GM19372 (cell line): ENCODE results near the gene PPP4R3B.

Experiments used
- ATAC-seq: cut with Tn5 transposase; IDR thresholded peaks from one replicate; pipeline ENCODE4 v1.9.1; 2021; ENCODE audit warnings: mild to moderate bottlenecking, low read depth, moderate library complexity; ENCODE audit not compliant: unreplicated experiment

The PPP4R3B gene

DNA sequence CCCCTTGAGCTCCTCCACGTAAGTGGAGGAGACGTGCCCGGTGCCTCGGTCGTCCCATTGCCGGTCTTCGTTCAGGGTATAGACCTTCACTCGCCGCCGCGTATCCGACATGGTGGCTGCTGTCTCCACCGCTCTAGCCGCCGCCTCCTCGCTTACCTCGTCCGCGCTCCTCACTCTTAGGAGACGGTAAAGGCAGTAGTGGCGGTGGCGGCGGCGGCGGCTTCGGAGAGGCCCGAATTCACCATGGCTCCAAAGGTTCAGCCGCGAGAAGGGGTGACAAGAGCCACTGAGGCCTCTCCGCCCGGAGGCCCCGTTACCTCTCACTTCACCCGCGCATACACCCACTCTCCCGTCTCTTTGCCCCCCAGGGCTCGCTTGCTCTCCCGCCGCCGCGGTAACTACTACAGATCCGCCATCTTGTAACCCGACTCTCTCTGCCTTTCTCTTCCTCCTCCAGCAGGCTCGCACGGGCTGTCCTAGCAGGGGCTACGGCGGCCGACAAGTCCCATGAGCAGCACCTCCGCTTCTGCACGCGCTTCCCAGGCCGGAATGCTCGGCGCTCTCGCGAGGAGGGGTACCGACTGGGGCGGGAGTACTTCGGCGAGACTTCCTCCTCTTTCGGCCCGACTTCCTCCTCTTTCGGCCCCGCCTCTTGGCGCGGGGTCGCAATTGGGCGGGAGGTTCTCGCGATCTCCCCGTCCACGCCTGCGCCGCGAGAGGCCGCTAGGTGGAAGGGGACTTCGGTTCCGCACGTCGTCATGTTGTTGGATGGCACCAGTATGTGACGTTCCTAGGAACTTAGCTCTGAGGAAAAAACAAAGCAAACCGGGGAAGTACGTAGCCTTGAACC is at the start of gene PPP4R3B:
Gene PPP4R3B (minus strand): TSS at position 448 of the 850 bp plus-strand sequence. CDS start 337 bp downstream, at position 111.
- ATAC-seq = peak; percentile 83

GRCh38 chr2:55653255-55653654 is 35.8 kb upstream of the PPP4R3B start:
- ATAC-seq = no peak

GRCh38 chr2:55649211-55649610 is 31.8 kb upstream of the PPP4R3B start:
- no peak for ATAC-seq

DNA sequence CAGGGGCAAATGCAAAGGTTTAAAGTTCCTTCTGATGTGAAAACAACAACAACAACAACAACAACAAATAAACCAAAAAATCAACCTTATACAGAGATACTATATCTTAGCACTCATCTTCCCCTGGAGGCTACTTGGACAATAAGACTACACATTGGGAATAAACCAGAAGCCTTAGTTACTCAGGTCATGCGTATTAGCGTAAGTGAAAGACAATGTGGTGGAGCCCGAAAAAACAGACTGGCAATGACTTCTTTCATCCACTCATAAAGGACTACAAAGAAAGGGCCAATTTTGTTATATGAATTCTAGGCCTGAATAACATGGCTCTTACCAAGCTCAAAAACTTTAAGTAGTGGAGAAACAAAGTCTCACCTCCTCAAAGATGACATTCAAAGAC is 19.4 kb upstream of the PPP4R3B start:
- no peak for ATAC-seq

- ATAC-seq = no peak
Measured at GRCh38 chr2:55628931-55629330, 11.5 kb upstream of the PPP4R3B start.

DNA sequence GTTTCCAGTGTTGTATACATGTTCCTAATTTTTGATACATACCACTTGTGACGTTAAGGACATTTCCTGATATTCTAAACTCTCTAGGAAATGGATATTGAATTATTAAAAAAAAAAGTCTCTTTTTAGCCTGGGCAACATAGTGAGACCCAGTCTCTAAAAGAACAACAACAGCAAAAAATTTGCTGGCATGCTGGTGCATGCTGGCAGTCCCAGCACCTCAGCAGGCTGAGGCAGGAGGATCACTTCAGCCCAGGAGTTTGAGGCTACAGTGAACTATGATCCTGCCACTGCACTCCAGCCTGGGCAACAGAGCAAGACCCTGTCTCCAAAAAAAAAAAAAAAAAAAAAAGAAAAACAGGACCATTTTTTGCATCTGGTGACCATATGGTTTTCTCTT is 10.5 kb upstream of the PPP4R3B start:
- no peak for ATAC-seq

DNA sequence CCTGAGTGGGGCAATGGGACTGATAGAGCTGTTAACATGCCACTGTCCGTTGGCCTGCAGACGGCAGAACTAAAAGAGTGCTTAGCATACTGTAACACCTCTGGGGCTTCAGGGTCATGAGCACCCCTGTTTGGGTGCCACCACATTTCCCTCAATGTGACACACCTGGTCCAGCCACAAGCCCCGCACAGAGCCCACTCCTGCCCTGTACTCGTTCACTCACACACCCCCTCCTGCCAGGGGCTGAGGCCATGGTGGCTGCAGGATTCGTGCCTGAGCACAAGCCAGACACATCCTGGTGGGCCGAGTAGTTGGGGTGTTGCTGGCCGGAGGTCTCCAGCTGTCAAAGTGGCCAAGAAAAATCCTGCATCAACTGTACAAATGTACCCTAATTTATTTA is 4.4 kb upstream of the PPP4R3B start:
- ATAC-seq = no peak

- ATAC-seq = no peak
Measured at GRCh38 chr2:55620123-55620779, 2.8 kb upstream of the PPP4R3B start.

DNA sequence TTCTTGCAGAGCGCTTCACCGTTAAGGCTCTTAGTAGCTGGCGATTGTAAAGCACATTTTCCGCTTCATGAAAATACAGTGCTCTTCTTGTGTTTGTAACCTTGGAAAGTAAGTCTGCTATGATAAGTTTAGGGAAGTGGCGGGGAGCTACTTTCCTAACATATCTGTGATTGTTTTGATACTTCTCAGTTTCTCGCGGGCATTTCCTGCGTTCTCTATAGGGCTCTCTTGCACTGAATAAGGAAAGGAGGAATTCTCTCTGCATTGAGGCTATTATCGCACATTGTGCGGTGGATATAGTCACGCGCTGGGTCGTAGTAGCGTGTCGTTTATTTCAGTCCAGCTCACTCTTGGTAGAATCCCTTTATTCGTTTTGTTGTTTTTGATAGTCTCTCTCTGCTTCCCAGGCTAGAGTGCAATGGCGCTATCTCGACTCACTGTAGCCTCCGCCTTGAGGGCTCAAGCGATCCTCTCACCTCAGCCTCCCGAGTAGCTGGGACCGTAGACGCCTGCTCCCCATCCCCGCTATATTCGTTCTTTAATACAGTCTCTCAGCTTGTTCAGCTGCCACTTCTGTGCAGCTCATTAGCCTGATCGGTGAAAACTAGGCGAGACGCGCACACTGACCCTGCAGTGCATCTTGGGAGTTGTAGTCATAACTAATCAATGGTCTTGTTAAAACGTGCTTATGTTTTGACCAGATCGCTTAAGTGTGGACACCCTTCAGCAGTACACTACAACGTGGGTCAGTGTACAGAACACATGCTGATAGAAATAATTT is 1.0 kb upstream of the PPP4R3B start:
- ATAC-seq = peak; percentile 34

- no peak for ATAC-seq
Measured at GRCh38 chr2:55618025-55618274, 528 bp upstream of the PPP4R3B start.

DNA sequence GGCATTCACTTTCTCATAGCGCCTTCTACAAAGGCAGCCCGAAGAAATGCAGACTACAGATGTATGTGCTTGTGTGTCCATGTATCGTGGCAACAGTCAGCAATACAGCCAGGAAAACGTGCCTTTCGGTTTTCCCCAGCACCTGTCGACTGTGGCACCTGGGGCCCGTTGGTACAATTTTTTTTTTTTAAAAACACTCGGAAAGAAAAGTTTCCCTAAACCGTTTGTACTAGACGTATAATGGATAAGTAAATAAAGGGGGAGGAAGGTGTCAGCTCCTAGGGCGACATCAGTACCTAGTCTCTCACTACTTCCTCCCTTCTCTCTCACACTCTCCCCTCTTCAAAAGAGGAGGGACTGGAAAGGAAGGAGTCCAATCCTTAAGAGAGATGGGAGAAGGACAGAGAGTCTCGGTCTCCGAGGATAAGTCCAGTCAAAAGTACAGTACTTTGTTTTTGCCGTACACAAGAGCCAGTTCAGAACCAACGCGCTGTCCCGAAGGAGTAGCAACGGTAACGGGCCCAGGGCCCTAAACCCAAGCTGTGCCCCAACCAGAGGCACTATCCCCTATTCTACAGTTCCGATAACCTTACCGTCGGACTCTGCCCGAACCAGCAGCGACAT is 759 bp downstream of the PPP4R3B start:
- peak; percentile 14 for ATAC-seq

GRCh38 chr2:55611997-55612396 is 5.4 kb downstream of the PPP4R3B start:
- ATAC-seq = no peak

GRCh38 chr2:55610954-55611743 is 6.3 kb downstream of the PPP4R3B start:
- ATAC-seq = no peak

- no peak for ATAC-seq
Measured at GRCh38 chr2:55609938-55610578, 7.4 kb downstream of the PPP4R3B start.

- ATAC-seq = no peak
Measured at GRCh38 chr2:55609193-55609794, 8.1 kb downstream of the PPP4R3B start.

GRCh38 chr2:55607717-55608116 is 9.7 kb downstream of the PPP4R3B start:
- no peak for ATAC-seq

- no peak for ATAC-seq
Measured at GRCh38 chr2:55604027-55604565, 13.3 kb downstream of the PPP4R3B start.

DNA sequence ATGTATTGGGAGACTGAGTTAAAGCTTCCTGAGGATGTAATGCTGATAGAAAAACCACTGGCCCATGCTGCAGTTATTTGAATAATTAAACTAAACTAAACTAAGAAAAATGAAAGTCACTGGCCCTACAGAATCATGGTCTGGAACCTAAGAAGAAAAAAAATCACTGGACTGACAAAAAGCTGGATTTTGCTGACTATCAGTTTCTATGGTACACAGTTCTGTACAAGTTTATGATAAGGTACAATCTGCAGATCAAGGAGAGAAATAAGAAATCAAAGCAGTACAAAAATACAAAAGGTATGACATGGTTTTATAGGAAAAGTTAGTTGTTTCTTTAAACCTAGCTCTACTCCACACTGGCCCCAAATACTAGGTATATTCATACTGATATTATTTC is 15.6 kb downstream of the PPP4R3B start:
- no peak for ATAC-seq
